ENCODE data around the gene PTOV1.

Gene PTOV1

DNA sequence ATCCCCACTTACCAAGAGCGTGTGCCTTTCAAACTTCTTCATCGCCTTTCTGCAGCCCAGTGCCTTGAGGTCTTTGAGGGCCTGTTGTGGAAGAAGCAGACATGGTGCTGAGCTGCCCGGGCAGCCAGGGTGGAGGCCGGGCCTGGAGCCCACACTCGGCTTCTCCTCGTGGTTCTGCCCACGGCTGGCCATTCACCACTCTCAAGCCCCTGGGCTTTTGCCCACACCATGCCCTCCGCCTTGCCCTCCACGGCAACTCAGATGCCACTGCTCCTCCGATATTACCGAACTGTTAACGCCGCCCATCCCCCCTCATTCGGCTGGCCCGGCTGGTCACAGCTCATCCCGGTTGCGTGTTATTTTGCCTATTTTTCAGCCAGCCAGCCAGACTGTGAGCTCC lies 40.4 kb downstream of the PTOV1 start:
- Histone ChIP-seq H3K27me3 (ENCODE audit: insufficient read depth, low read length, poor library complexity) (no peaks in the 10 kb centered on the region), H3K4me2 (ENCODE audit: low read length) (no peak overlapping the region), H2BK120ac (ENCODE audit: low read depth, low read length) (no peak overlapping the region), H2BK15ac (replicated peaks; ENCODE audit: low read depth) (no peak overlapping the region), H3K4me1 (ENCODE audit: control insufficient read depth, low read depth, low read length) (no peaks in the 10 kb centered on the region), H4K8ac (ENCODE audit: low read depth, low read length) (no peak overlapping the region), H3K23ac (ENCODE audit: low read length) (no peak overlapping the region), H3K4me3 (ENCODE audit: low read length) (no peak overlapping the region), H4K5ac (ENCODE audit: low read length) (no peak overlapping the region), H3K56ac (ENCODE audit: low read length) (no peak overlapping the region), H3K18ac (ENCODE audit: low read length) (no peak overlapping the region), H3K9ac (ENCODE audit: low read length) (no peak overlapping the region), H3K36me3 (ENCODE audit: control insufficient read depth, insufficient read depth, low read length) (no peaks in the 10 kb centered on the region), H2BK5ac (ENCODE audit: low read length) (no peak overlapping the region), H2AK5ac (ENCODE audit: low read length) (no peak overlapping the region), H3K79me2 (ENCODE audit: control insufficient read depth, insufficient read depth, low read length) (no peaks in the 10 kb centered on the region), H3K4ac (ENCODE audit: low read depth, low read length) (no peak overlapping the region), H3K27ac (ENCODE audit: low read depth, low read length) (no peak overlapping the region), H3K79me1 (ENCODE audit: low read length) (no peaks in the 10 kb centered on the region)
- no peak for DNase-seq
- no CpG with 5 or more reads among the region's 17 CpGs for WGBS (ENCODE audit: extremely low coverage, insufficient coverage, low lambda C conversion rate)

GRCh38 chr19:49892716-49893115 lies 41.8 kb downstream of the PTOV1 start:
- no peak overlapping the region for H3K4me3 ChIP-seq (ENCODE audit: low read length)
- H3K23ac ChIP-seq (ENCODE audit: low read length) = no peak overlapping the region
- H3K9ac ChIP-seq (ENCODE audit: low read length) = no peak overlapping the region
- H2BK120ac ChIP-seq (ENCODE audit: low read depth, low read length) = no peak overlapping the region
- no peak overlapping the region for H3K56ac ChIP-seq (ENCODE audit: low read length)
- H4K8ac ChIP-seq (ENCODE audit: low read depth, low read length) = no peak overlapping the region
- no peak overlapping the region for H4K5ac ChIP-seq (ENCODE audit: low read length)
- H2BK5ac ChIP-seq (ENCODE audit: low read length) = no peak overlapping the region
- no peaks in the 10 kb centered on the region for H3K36me3 ChIP-seq (ENCODE audit: control insufficient read depth, insufficient read depth, low read length)
- H2AK5ac ChIP-seq (ENCODE audit: low read length) = no peak overlapping the region
- H3K79me1 ChIP-seq (ENCODE audit: low read length) = no peaks in the 10 kb centered on the region
- H3K4me2 ChIP-seq (ENCODE audit: low read length) = no peak overlapping the region
- H2BK15ac ChIP-seq (replicated peaks; ENCODE audit: low read depth) = no peak overlapping the region
- no peaks in the 10 kb centered on the region for H3K27me3 ChIP-seq (ENCODE audit: insufficient read depth, low read length, poor library complexity)
- no peak for DNase-seq
- WGBS (ENCODE audit: extremely low coverage, insufficient coverage, low lambda C conversion rate) = no CpG with 5 or more reads among the region's 1 CpG
- H3K79me2 ChIP-seq (ENCODE audit: control insufficient read depth, insufficient read depth, low read length) = no peaks in the 10 kb centered on the region
- no peak overlapping the region for H3K18ac ChIP-seq (ENCODE audit: low read length)
- no peak overlapping the region for H3K4ac ChIP-seq (ENCODE audit: low read depth, low read length)
- no peaks in the 10 kb centered on the region for H3K4me1 ChIP-seq (ENCODE audit: control insufficient read depth, low read depth, low read length)
- H3K27ac ChIP-seq (ENCODE audit: low read depth, low read length) = no peak overlapping the region

DNA sequence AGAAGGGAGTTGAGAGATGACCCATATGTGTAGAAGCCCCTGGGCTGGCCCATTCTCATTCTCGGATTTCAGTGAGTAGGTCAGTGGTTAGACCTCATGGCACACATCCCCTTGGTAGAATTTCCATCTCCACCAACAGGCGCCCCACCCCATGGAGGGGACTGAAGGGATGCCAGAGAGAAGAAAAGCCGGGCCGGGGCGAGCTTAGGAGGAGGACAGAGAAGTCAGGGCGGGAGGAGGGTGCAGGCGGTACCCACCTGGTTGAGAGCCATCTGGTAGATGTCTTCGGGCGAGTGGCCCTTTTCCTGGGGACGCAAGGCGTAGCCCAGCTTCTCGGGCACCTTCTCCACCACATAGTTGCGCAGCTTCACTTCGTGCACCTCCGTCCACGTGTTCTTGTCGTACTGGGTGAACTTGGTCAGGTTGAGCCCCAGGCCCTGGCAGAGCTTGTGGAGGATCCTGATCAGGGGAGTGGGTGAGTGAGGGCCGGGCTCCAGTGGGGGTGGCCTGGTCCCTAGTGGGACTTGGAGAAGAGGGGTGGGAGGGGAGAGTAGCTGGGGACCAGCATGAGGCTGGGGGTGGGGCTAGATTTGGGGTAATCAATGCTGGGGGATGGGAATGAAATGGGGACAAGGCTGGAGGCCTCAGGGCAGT lies 43.2 kb downstream of the PTOV1 start:
- DNase-seq = no peak
- Histone ChIP-seq H2BK15ac (replicated peaks; ENCODE audit: low read depth) (no peak overlapping the region), H3K79me2 (ENCODE audit: control insufficient read depth, insufficient read depth, low read length) (no peaks in the 10 kb centered on the region), H4K8ac (ENCODE audit: low read depth, low read length) (no peak overlapping the region), H3K56ac (ENCODE audit: low read length) (no peak overlapping the region), H3K9ac (ENCODE audit: low read length) (no peak overlapping the region), H3K18ac (ENCODE audit: low read length) (no peak overlapping the region), H2AK5ac (ENCODE audit: low read length) (no peak overlapping the region), H2BK5ac (ENCODE audit: low read length) (no peak overlapping the region), H3K4ac (ENCODE audit: low read depth, low read length) (no peak overlapping the region), H2BK120ac (ENCODE audit: low read depth, low read length) (no peak overlapping the region), H3K79me1 (ENCODE audit: low read length) (no peaks in the 10 kb centered on the region), H3K36me3 (ENCODE audit: control insufficient read depth, insufficient read depth, low read length) (no peaks in the 10 kb centered on the region), H3K23ac (ENCODE audit: low read length) (no peak overlapping the region), H3K4me3 (ENCODE audit: low read length) (no peak overlapping the region), H3K4me1 (ENCODE audit: control insufficient read depth, low read depth, low read length) (no peaks in the 10 kb centered on the region), H3K27ac (ENCODE audit: low read depth, low read length) (no peak overlapping the region), H3K27me3 (ENCODE audit: insufficient read depth, low read length, poor library complexity) (no peaks in the 10 kb centered on the region), H4K5ac (ENCODE audit: low read length) (no peak overlapping the region), H3K4me2 (ENCODE audit: low read length) (no peak overlapping the region)
- WGBS (ENCODE audit: extremely low coverage, insufficient coverage, low lambda C conversion rate) = no CpG with 5 or more reads among the region's 18 CpGs

GRCh38 chr19:49894879-49895565 lies 44.1 kb downstream of the PTOV1 start:
- Histone ChIP-seq H3K36me3 (ENCODE audit: control insufficient read depth, insufficient read depth, low read length) (no peaks in the 10 kb centered on the region), H3K4me3 (ENCODE audit: low read length) (no peak overlapping the region), H3K9ac (ENCODE audit: low read length) (no peak overlapping the region), H3K4me2 (ENCODE audit: low read length) (no peak overlapping the region), H2BK15ac (replicated peaks; ENCODE audit: low read depth) (no peak overlapping the region), H3K56ac (ENCODE audit: low read length) (no peak overlapping the region), H3K79me2 (ENCODE audit: control insufficient read depth, insufficient read depth, low read length) (no peaks in the 10 kb centered on the region), H2BK5ac (ENCODE audit: low read length) (no peak overlapping the region), H2AK5ac (ENCODE audit: low read length) (no peak overlapping the region), H3K27ac (ENCODE audit: low read depth, low read length) (no peak overlapping the region), H3K23ac (ENCODE audit: low read length) (no peak overlapping the region), H3K79me1 (ENCODE audit: low read length) (no peaks in the 10 kb centered on the region), H3K27me3 (ENCODE audit: insufficient read depth, low read length, poor library complexity) (no peaks in the 10 kb centered on the region), H3K4me1 (ENCODE audit: control insufficient read depth, low read depth, low read length) (no peaks in the 10 kb centered on the region), H4K5ac (ENCODE audit: low read length) (no peak overlapping the region), H3K4ac (ENCODE audit: low read depth, low read length) (no peak overlapping the region), H2BK120ac (ENCODE audit: low read depth, low read length) (no peak overlapping the region), H3K18ac (ENCODE audit: low read length) (no peak overlapping the region), H4K8ac (ENCODE audit: low read depth, low read length) (no peak overlapping the region)
- WGBS (ENCODE audit: extremely low coverage, insufficient coverage, low lambda C conversion rate) = no CpG with 5 or more reads among the region's 17 CpGs
- no peak for DNase-seq

DNA sequence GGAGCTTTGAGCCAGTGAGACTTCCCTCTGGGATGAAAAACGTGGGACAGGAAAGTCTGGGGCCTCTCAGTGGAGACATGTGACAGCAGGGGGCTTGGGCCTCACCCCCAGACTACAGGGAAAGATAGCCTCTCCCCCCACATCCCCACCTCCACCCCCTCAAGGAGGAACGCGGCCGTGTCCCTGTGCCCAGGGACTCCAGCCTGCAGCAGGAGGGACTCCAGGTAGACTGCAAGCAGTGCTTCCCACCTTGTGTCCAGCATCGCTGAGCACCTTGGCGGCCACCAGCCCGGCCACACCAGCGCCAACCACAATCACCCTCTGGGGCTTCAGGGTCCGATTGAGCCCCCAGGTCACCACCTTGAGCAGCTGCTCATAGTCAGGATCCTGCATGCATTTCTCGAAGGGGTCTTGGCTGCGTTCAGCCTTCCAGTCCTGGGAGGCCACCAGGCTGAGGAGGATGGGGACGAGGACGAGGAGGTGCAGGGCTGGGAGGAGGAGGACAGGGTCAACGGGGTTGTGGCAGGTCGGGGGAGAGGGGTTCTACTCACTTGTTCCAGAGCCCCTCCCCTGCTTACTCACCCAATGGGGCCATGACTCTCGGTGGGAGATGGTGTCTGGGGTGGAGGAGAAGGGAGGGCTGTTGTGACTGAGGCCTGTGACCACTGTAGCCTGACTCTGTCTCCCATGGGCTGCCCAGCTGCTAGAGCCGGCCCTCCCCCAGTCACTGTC lies 44.8 kb downstream of the PTOV1 start:
- Histone ChIP-seq H3K79me2 (ENCODE audit: control insufficient read depth, insufficient read depth, low read length) (no peaks in the 10 kb centered on the region), H3K4me3 (ENCODE audit: low read length) (no peak overlapping the region), H3K36me3 (ENCODE audit: control insufficient read depth, insufficient read depth, low read length) (no peaks in the 10 kb centered on the region), H3K9ac (ENCODE audit: low read length) (no peak overlapping the region), H2BK5ac (ENCODE audit: low read length) (no peak overlapping the region), H3K27me3 (ENCODE audit: insufficient read depth, low read length, poor library complexity) (no peaks in the 10 kb centered on the region), H3K27ac (ENCODE audit: low read depth, low read length) (no peak overlapping the region), H4K5ac (ENCODE audit: low read length) (no peak overlapping the region), H4K8ac (ENCODE audit: low read depth, low read length) (no peak overlapping the region), H2BK120ac (ENCODE audit: low read depth, low read length) (no peak overlapping the region), H3K56ac (ENCODE audit: low read length) (no peak overlapping the region), H3K79me1 (ENCODE audit: low read length) (no peaks in the 10 kb centered on the region), H2AK5ac (ENCODE audit: low read length) (no peak overlapping the region), H3K4me2 (ENCODE audit: low read length) (no peak overlapping the region), H3K23ac (ENCODE audit: low read length) (no peak overlapping the region), H3K4ac (ENCODE audit: low read depth, low read length) (no peak overlapping the region), H3K18ac (ENCODE audit: low read length) (no peak overlapping the region), H3K4me1 (ENCODE audit: control insufficient read depth, low read depth, low read length) (no peaks in the 10 kb centered on the region), H2BK15ac (replicated peaks; ENCODE audit: low read depth) (no peak overlapping the region)
- no peak for DNase-seq
- no CpG with 5 or more reads among the region's 17 CpGs for WGBS (ENCODE audit: extremely low coverage, insufficient coverage, low lambda C conversion rate)
